ENCODE measurements around the gene ERCC5. TPM values are rescaled to one million over a fixed set of nuclear protein-coding genes. Genes with fewer than 3 reads are reported as not detected.

The ERCC5 gene
- total and polyA plus RNA-seq, 9 of the 15 experiments (the other 6 are each of a cell fraction or from before 2014, with no cell fraction given): 7.4 to 43.1 (median 33.9) TPM

GRCh38 chr13:102800145-102801041, 45.4 kb upstream of the ERCC5 start (continued):
- no peak for TF ChIP-seq ZBTB9 (CRISPR knock-in tag; IDR thresholded peaks at IDR 0.05)
- no peak for TF ChIP-seq ELK1 (CRISPR knock-in tag; IDR thresholded peaks at IDR 0.05)
- no peak for TF ChIP-seq ARID1B (IDR thresholded peaks at IDR 0.05)
- no peak for TF ChIP-seq ZNF212 (CRISPR knock-in tag; IDR thresholded peaks at IDR 0.05)
- TF ChIP-seq TEAD4 (IDR thresholded peaks at IDR 0.05; ENCODE audit: low read length): no peak
- TF ChIP-seq TEAD4 (CRISPR knock-in tag; IDR thresholded peaks at IDR 0.05; ENCODE audit: borderline replicate concordance): 0 out of 2 replicates have a peak, but pooled peaks have one; percentile 53
- no peak for TF ChIP-seq NFE2L1 (tag; IDR thresholded peaks at IDR 0.05; ENCODE audit: borderline replicate concordance, low read depth)
- TF ChIP-seq HOMEZ (CRISPR knock-in tag; IDR thresholded peaks at IDR 0.05): no peak
- no peak for TF ChIP-seq ZNF518B (CRISPR knock-in tag; IDR thresholded peaks at IDR 0.05)
- TF ChIP-seq RERE (CRISPR knock-in tag; IDR thresholded peaks at IDR 0.05; ENCODE audit: borderline replicate concordance): no peak
- TF ChIP-seq ZNF282 (CRISPR knock-in tag; IDR thresholded peaks at IDR 0.05): no peak
- no peak for TF ChIP-seq ILK (tag; IDR thresholded peaks at IDR 0.05; ENCODE audit: borderline replicate concordance, low read depth)
- TF ChIP-seq PHB2 (IDR thresholded peaks at IDR 0.05; ENCODE audit: low read depth): no peak

All from K562 (cell line).